NCI-H2196 (cell line): ENCODE measurements around the gene TOR1B.

Experiments
- DNase-seq: peaks from one replicate; lab custom pipeline; 2025; ENCODE audit not compliant: unreplicated experiment; lab: John Stamatoyannopoulos, UW

Gene TOR1B

DNA sequence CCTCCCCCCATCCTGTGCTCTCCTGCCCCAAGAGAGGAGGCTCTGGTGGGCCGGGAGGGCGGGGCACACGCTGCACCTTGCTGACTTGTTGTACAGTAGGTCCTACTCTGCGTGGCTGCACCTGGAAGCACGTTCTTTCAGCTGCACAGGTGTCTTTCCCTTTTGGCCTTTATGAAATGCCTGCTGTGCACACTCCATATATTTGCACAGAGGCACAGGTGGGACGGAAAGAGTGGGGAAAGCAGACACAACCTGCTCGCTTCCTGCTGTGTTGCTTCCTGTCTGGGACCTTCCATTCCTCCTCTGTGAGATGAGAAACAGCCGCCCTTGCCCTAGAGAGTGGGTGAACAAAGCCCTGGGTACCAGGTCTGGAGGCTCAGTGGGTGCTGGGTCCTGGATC lies 37.0 kb downstream of the TOR1B start:
- DNase-seq: peak; percentile 68

DNA sequence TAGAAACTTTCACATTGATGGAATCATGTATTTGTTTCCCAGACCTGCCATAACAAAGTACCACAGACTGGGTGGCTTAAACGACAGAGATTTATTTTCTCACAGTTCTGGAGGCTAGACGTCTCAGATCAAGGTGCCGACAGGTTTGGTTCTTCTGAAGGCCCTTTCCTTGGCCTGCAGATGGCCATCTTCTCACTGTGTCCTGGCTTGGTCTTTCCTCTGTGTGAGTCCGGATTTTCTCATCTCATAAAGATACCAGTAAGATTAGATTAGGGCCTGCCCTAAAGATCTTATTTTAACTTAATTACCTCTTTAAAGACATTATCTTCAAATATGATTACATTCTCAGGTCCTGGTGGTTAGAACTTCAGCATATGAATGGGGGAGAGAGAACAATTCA lies 38.1 kb downstream of the TOR1B start:
- no peak for DNase-seq

DNA sequence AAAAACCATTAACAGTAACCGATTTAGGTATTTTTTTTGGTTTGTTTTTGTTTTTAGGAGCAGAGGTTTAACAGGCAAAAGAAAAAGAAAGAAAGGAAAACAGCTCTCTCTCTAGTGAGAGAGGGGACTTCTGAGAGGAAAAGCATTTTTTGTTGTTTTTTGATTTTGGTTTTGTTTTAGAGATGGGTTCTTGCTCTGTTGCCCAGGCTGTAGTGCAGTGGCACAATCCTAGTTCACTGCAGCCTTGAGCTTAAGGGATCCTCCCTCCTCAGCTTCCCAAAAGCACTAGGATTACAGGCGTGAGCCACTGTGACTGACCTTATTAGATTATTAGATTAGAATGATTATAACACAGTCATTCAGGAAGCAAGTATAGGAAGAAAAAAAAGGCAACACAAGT lies 42.4 kb downstream of the TOR1B start:
- no peak for DNase-seq

DNA sequence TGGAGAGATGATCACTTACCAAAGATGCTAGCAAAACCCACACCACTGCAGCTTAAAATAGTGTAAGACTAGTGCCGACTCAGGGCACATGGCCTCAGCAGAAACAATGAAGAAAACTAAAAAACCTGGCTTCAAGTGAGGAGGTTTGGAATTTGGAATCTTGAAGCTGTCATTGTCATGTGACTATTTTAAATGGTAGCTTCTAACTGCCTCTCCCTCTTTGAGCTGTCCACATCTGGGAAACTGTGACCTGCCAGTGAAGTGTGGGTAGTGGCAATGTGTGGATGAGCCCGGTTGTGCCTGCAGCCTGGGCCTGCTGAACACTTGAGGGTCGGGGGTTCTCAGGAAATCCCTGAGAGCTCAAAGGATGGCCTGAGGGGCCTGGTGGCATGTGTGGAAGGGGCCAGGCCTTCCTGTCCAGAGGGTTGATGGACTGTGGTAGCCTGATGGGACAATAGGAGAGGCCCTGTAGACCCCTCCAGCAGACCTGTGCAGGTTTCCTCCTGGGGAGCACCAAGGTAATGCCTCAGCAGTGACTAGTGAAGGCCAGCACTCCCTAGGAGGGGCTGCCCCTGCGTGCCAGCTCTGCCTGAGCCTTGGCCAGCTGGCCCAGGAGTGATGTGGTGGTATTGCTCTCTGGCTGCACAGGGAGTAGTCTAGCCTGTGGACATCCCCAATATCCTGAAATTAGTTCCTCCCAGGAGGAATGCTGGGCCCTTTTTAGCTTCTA lies 45.9 kb downstream of the TOR1B start:
- DNase-seq: no peak

DNA sequence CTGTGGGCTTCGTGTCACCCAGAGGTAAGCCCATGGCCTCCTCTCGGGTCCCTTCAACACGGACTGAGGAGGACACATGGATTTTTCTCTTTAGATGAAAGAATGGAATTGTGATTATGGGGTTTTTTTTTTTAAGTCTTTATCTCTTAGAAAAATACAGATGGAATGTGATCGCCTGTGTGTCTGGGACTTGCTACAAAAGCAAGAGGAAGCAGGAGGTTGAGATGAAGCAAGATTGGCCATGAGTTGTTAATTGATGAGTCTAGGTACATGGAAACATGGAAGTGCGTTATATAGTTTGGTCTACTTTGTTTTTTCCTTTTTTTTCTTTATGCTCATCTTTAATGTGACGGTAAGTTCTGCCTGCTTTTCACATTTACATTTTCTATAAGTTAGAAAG lies 46.9 kb downstream of the TOR1B start:
- DNase-seq: no peak

DNA sequence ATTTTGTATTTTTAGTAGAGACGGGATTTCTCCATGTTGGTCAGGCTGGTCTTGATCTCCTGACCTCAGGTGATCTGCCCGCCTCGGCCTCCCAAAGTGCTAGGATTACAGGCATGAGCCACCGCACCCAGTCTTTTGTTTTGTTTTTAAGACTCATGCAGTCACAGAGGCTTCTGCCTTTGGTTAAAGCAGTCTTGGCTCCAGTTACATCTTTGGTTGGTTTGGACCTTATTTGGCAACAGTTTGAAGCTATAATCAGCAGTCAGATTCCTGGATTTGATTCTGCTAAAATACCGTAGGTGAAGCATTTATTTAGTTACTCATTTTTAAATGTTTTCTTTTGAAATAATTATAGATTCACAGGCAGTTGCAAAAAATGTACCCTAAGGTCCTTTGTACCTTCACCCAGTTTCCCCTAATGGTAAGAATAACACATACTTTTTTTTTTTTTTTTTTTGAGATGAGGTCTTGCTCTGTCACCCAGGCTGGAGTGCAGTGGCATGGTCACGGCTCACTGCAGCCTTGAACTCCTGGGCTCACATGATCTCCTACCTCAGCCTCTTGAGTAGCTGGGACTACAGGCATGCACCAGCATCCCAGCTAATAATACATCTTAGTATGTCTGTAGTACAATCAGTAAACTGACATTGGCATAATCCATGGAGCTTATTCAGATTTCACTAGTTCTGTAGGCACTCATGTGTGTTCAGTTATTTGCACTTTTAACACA lies 48.0 kb downstream of the TOR1B start:
- no peak for DNase-seq

DNA sequence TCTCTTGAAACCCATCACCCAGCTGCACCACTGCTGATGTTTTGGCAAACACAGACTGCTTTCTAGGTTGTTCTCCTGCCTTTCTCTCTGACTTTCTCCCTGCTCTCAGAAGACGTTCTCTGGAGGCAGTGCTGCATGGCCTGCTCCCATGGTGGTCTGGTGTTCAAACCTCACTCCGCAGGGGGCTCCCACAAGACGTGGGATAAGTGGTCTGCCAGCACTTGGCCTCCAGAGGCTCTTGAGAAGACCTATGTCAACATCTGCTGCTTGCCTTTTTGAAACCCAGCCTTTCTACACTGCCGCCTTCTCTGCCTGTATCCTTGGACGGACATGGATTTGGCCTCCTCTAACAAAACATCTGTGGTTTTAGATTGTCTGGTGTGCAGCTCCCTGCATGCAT lies 48.8 kb downstream of the TOR1B start:
- DNase-seq: no peak

DNA sequence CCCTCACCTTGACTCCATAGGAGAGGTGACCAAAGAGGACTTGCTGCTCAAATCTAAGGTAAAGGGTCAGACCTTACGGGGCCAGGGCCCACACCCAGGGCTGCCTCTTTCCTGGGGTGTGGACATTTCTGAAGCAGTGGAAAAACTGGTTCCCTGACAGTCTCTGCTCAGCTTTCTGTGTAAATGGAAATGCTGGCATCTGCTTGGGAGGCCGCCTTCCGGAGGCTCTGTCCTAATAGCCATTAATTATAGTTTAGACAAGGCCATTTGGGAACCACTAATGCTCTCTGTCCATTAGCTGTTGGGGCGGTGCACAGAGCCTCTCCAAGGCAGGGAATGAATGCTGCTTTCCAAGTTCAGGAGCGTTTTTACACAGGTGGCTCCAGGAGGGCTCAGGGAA lies 49.6 kb downstream of the TOR1B start:
- no peak for DNase-seq

DNA sequence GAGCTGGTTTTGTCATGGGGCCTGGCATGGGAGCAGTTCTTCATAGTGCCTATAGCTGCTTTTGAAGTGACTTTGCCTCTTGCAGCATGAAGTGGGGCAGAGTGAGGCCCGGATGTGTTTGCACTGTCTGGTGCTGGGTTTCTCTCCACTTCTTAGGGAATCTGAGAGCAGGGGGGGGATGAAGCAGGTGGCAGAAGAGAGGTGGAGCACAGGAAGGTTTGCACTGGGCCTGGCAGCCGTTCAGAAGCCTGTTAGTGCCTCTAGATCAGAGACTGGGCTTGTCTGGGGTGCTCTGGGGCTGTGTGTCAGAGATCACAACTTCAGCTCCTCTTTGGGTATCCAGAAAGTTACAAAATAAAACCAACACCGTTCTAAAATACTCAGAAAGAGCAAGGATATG lies 50.6 kb downstream of the TOR1B start:
- peak; percentile 28 for DNase-seq

DNA sequence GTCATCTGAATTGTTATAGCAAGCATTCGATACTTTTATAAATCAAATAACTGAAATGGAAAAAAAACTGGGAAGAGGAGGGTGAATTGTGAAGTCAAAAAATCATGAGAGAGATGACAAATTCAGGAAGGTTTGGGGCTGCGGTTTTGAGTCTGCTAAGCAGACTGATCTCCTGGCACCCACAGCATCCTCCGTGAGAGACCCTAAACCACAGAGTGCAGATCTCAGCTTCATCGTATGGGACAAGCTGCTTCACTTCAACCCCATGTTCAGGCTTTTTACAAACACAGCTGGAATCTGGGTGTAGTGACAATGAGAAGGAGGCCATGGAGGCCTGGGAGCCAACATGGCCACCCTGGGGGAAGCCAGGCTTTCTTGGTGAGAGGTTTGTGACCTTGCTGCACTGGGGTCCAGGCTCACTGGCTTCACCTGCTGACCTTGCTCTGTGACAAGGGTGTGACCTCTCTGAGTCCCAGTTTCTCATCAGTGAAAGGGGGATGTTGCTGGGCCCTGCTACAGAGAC lies 51.7 kb downstream of the TOR1B start:
- no peak for DNase-seq

DNA sequence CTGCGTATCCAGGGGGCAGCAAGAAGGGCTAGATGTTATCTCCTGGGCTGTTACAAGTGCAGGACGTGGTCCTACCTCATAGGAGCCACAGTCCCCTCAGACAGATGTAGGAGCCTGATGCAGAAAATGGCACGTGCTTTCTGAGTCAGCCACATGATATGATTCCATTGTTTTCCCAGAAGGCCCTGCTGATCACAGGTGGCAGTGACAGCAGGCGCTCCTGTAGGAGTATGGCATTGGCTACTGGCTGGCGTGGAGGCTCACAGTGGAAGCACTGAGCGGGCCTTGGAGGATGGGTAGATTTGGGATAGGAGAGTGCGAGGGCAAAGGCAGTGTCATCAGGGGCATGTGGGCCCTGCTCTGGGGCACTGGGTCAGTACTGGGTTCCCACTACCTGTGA lies 54.2 kb downstream of the TOR1B start:
- DNase-seq: no peak

DNA sequence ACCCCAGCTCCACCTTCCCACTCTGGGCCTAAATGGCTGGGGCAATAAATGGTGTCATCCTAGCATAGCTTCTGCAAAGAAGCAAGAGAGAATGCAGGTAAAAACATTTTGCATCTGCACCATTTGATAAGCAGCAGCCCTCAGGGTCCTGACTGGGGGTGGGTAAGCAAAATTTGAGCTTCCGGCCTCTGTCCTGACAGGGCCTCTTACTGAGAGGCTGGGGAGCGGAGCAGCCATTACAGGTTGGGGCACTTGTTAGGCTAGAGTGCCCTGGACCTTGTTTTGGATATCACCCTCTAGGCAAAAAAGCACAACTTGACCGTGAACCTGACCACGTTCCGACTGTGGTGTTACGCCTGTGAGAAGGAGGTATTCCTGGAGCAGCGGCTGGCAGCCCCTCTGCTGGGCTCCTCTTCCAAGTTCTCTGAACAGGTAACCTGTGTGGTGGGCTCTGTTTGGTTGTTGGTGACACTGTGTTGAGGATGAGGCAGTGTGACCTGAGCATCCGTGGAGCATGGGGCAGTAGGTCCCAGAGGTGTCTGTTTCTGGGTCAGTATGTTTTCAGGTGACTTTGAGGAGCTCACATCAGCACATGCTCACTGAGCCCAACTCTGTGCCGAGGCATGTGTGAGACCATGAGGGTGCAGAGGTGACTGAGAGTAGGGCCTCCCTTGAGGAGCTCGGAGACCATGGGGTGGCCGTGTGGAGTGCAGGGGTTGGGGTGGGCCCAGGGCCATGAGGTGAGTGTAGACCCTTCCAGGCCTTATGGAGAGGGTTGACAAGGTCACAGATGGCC lies 55.4 kb downstream of the TOR1B start:
- no peak for DNase-seq
